Glomerular visceral epithelial cell (primary cell): Measurements from ENCODE around the gene HDX.
"Not testable (repeated sequence)": the region's sequence is repeated elsewhere in the genome, so short reads cannot be mapped to it uniquely, and the experiment has no call there.

Source experiments
- DNase-seq: peaks from one replicate; pipeline ENCODE4 v3.0.0-alpha.2; 2016; ENCODE audit errors: extremely low spot score

Gene HDX

GRCh38 chrX:84339507-84340364 is 162.5 kb downstream of the HDX start:
- DNase-seq, result peak; percentile 7

GRCh38 chrX:84336646-84337045 is 165.6 kb downstream of the HDX start:
- DNase-seq, result peak; percentile 2

GRCh38 chrX:84335121-84335520 is 167.1 kb downstream of the HDX start:
- DNase-seq, result no peak

GRCh38 chrX:84322083-84322827 is 180.0 kb downstream of the HDX start:
- no peak for DNase-seq

- no peak for DNase-seq
Measured at GRCh38 chrX:84320614-84321013, 181.6 kb downstream of the HDX start.

GRCh38 chrX:84320023-84320422 is 182.2 kb downstream of the HDX start:
- no peak for DNase-seq

- DNase-seq, result no peak
Measured at GRCh38 chrX:84318661-84319060, 183.6 kb downstream of the HDX start.

- not testable (repeated sequence) for DNase-seq
Measured at GRCh38 chrX:84315946-84316345, 186.3 kb downstream of the HDX start.
